Activated CD4-positive, alpha-beta T cell treated with anti-CD3 and anti-CD28 coated beads, Interleukin-2, amount 50 U/mL, for 48 hours (primary cell): ENCODE data around the gene ARMC8.
A peak's percentile ranks its signal among the peaks of the same experiment; 100 is the strongest.

Source experiments
- DNase-seq, 2 experiments: peaks; one replicate each; pipeline ENCODE4 v3.0.0-alpha.2; 2020

Gene ARMC8

GRCh38 chr3:138314751-138315150 lies 127.7 kb downstream of the ARMC8 start:
- DNase-seq = no peak

GRCh38 chr3:138317687-138318086 lies 130.6 kb downstream of the ARMC8 start:
- DNase-seq = no peak

- no peak for DNase-seq
Observed at GRCh38 chr3:138323971-138324370, 136.9 kb downstream of the ARMC8 start.

GRCh38 chr3:138325990-138326389 lies 138.9 kb downstream of the ARMC8 start:
- DNase-seq = no peak

- no peak for DNase-seq
Observed at GRCh38 chr3:138326866-138327595, 139.9 kb downstream of the ARMC8 start.

GRCh38 chr3:138327831-138328230 lies 140.7 kb downstream of the ARMC8 start:
- no peak for DNase-seq

- no peak for DNase-seq
Observed at GRCh38 chr3:138328341-138328740, 141.2 kb downstream of the ARMC8 start.

GRCh38 chr3:138329127-138329983 lies 142.3 kb downstream of the ARMC8 start, which contains the start of gene NME9:
Gene NME9 (minus strand): TSS chr3:138329851. CDS start chr3:138329335, 516 bp downstream.
- DNase-seq = peak; percentile 88 to 90

GRCh38 chr3:138329984-138330293 lies 142.8 kb downstream of the ARMC8 start:
- DNase-seq = no peak

- no peak for DNase-seq
Observed at GRCh38 chr3:138331143-138331894, 144.2 kb downstream of the ARMC8 start.

GRCh38 chr3:138332472-138333073 lies 145.5 kb downstream of the ARMC8 start:
- no peak for DNase-seq

- DNase-seq = no peak
Observed at GRCh38 chr3:138334608-138335007, 147.5 kb downstream of the ARMC8 start.

GRCh38 chr3:138336454-138336999 lies 149.4 kb downstream of the ARMC8 start:
- no peak for DNase-seq

- DNase-seq = no peak
Observed at GRCh38 chr3:138338244-138338643, 151.1 kb downstream of the ARMC8 start.

- no peak for DNase-seq
Observed at GRCh38 chr3:138338811-138339210, 151.7 kb downstream of the ARMC8 start.

GRCh38 chr3:138340511-138340910 lies 153.4 kb downstream of the ARMC8 start:
- no peak for DNase-seq

- no peak for DNase-seq
Observed at GRCh38 chr3:138344754-138345153, 157.7 kb downstream of the ARMC8 start.
